Vagina (tissue), 2 donors: ENCODE data around the gene TNIK. TPM values are rescaled to one million over a fixed set of nuclear protein-coding genes. Genes with fewer than 3 reads are reported as not detected.

Source experiments
- DNase-seq, 2 donors: peaks; one replicate each; pipeline ENCODE4 v3.0.0-alpha.2; 2017; ENCODE audit errors: extremely low spot score in 2 of 2
- H3K27ac ChIP-seq: fragments of 200-600 bp; sonication (generic); one replicate; pipeline ENCODE4 v1.5.1; 2019
- H3K27me3 ChIP-seq: fragments of 200-600 bp; sonication (generic); one replicate; pipeline ENCODE4 v1.5.1; 2019
- H3K36me3 ChIP-seq, 2 donors: fragments of 200-600 bp; sonication (generic); one replicate each; pipeline ENCODE4 v1.5.1; 2017 to 2019
- H3K4me1 ChIP-seq: fragments of 200-600 bp; sonication (generic); one replicate; pipeline ENCODE4 v1.5.1; 2019
- H3K4me3 ChIP-seq, 2 donors: fragments of 200-600 bp; sonication (generic); 1 replicate in 1 of 2; 2 replicates in 1 of 2; pipeline ENCODE4 v1.5.1; 2016 to 2019
- H3K9me3 ChIP-seq: fragments of 200-600 bp; sonication (generic); one replicate; pipeline ENCODE4 v1.5.1; 2019
- CTCF ChIP-seq, 3 experiments: fragments of 450-650 bp in 2 of 3; fragments of 200-600 bp in 1 of 3; sonication (generic) in 1 of 3; IDR thresholded peaks; one replicate each; pipeline ENCODE4 v1.5.1; 2017 to 2019; ENCODE audit warnings: antibody characterized with exemption in 3 of 3, mild to moderate bottlenecking in 2 of 3, moderate library complexity in 2 of 3
- POLR2A ChIP-seq, 2 donors: fragments of 450-650 bp; IDR thresholded peaks; one replicate each; pipeline ENCODE4 v1.6.1; 2017; ENCODE audit warnings: antibody characterized with exemption in 2 of 2, mild to moderate bottlenecking in 2 of 2, moderate library complexity in 2 of 2
- POLR2AphosphoS5 ChIP-seq, 2 donors: sonication (generic); formaldehyde crosslinking; IDR thresholded peaks; one replicate each; pipeline ENCODE4 v1.9.0; 2017; ENCODE audit warnings: antibody characterized with exemption in 2 of 2, mild to moderate bottlenecking in 2 of 2, low read depth in 1 of 2; ENCODE audit not compliant: insufficient read depth in 1 of 2
- intact Hi-C: fragments of 100-400 bp; cut with DNase I; formaldehyde crosslinking; loops from one replicate; pipeline ENCODE4 v1.15.1; 2023
- total RNA-seq: library from RNA; depleted of rRNA; stranded (reverse); fragments of >200 nt; gene quantifications from one replicate; pipeline ENCODE4 v1.2.3, GENCODE V29; 2016

TNIK gene
- total RNA-seq, 1 donor from 2014 or later, result 5.9 TPM

GRCh38 chr3:171140246-171140645 is 320.0 kb downstream of the TNIK start:
- no peak for TF ChIP-seq POLR2A (IDR thresholded peaks at IDR 0.05)
- TF ChIP-seq POLR2AphosphoS5 (IDR thresholded peaks at IDR 0.05; ENCODE audit: insufficient read depth in 1 of 2, low read depth in 1 of 2), result no peak
- no peak for TF ChIP-seq CTCF (IDR thresholded peaks at IDR 0.05)
- Histone ChIP-seq H3K27ac (no peak overlapping the region), H3K4me1 (no peaks in the 10 kb centered on the region), H3K27me3 (no peaks in the 10 kb centered on the region), H3K36me3 (no peaks in the 10 kb centered on the region), H3K4me3 (no peak overlapping the region), H3K9me3 (no peaks in the 10 kb centered on the region)
- intact Hi-C loops, result no loop called here
- DNase-seq, result no peak

GRCh38 chr3:171138027-171138426 is 322.2 kb downstream of the TNIK start:
- Histone ChIP-seq H3K4me1 (no peaks in the 10 kb centered on the region), H3K4me3 (no peak overlapping the region), H3K27ac (no peak overlapping the region), H3K36me3 (no peaks in the 10 kb centered on the region), H3K9me3 (no peaks in the 10 kb centered on the region), H3K27me3 (no peaks in the 10 kb centered on the region)
- DNase-seq, result no peak
- intact Hi-C loops, result no loop called here
- TF ChIP-seq CTCF (IDR thresholded peaks at IDR 0.05) (no peak), POLR2A (IDR thresholded peaks at IDR 0.05) (no peak), POLR2AphosphoS5 (IDR thresholded peaks at IDR 0.05; ENCODE audit: insufficient read depth in 1 of 2, low read depth in 1 of 2) (no peak)

- Histone ChIP-seq H3K4me1 (no peaks in the 10 kb centered on the region), H3K27ac (no peak overlapping the region), H3K4me3 (no peak overlapping the region), H3K36me3 (no peaks in the 10 kb centered on the region), H3K27me3 (no peaks in the 10 kb centered on the region), H3K9me3 (no peaks in the 10 kb centered on the region)
- DNase-seq, result no peak
- TF ChIP-seq POLR2AphosphoS5 (IDR thresholded peaks at IDR 0.05; ENCODE audit: insufficient read depth in 1 of 2, low read depth in 1 of 2) (no peak), CTCF (IDR thresholded peaks at IDR 0.05) (no peak), POLR2A (IDR thresholded peaks at IDR 0.05) (no peak)
- intact Hi-C loops, result no loop called here
Observed at GRCh38 chr3:171135549-171135948, 324.7 kb downstream of the TNIK start.

- intact Hi-C loops, result no loop called here
- DNase-seq, result no peak
- Histone ChIP-seq H3K36me3 (no peaks in the 10 kb centered on the region), H3K27me3 (no peaks in the 10 kb centered on the region), H3K4me3 (no peak overlapping the region), H3K27ac (no peak overlapping the region), H3K4me1 (no peaks in the 10 kb centered on the region), H3K9me3 (no peaks in the 10 kb centered on the region)
- TF ChIP-seq POLR2A (IDR thresholded peaks at IDR 0.05) (no peak), CTCF (IDR thresholded peaks at IDR 0.05) (no peak), POLR2AphosphoS5 (IDR thresholded peaks at IDR 0.05; ENCODE audit: insufficient read depth in 1 of 2, low read depth in 1 of 2) (no peak)
Observed at GRCh38 chr3:171133796-171134569, 326.2 kb downstream of the TNIK start.

GRCh38 chr3:171133337-171133736 is 326.9 kb downstream of the TNIK start:
- no peaks in the 10 kb centered on the region for H3K27me3 ChIP-seq
- H3K27ac ChIP-seq, result no peak overlapping the region
- no peaks in the 10 kb centered on the region for H3K4me1 ChIP-seq
- TF ChIP-seq POLR2A (IDR thresholded peaks at IDR 0.05) (no peak), POLR2AphosphoS5 (IDR thresholded peaks at IDR 0.05; ENCODE audit: insufficient read depth in 1 of 2, low read depth in 1 of 2) (no peak), CTCF (IDR thresholded peaks at IDR 0.05) (no peak)
- no peak overlapping the region for H3K4me3 ChIP-seq
- no peaks in the 10 kb centered on the region for H3K36me3 ChIP-seq
- no peak for DNase-seq
- intact Hi-C loops, result no loop called here
- no peaks in the 10 kb centered on the region for H3K9me3 ChIP-seq
